Caco-2 (cell line): ENCODE measurements around the gene TRO. TPM values are rescaled to one million over a fixed set of nuclear protein-coding genes. Genes with fewer than 3 reads are reported as not detected.

ENCODE experiments used
- BruUV-seq: library from RNA; stranded (reverse); fragments of 400-500 nt; replicated peaks from 2 replicates; lab custom pipeline; 2021; lab: Mats Ljungman, UMichigan
- CTCF ChIA-PET: fragments of 300-600 bp; sonication (Branson Sonifier 250); formaldehyde crosslinking; loops from one replicate; lab custom pipeline; 2022; ENCODE audit warnings: antibody characterized with exemption; lab: Charles Lee
- POLR2A ChIA-PET: fragments of 300-600 bp; sonication (Branson Sonifier 250); formaldehyde crosslinking; loops from one replicate; lab custom pipeline; 2022; ENCODE audit warnings: antibody characterized with exemption; lab: Charles Lee
- DNase-seq, 2 experiments: peaks; one replicate each; pipeline versions ENCODE4 v3.0.0 to v3.0.0-alpha.2; 2020 to 2022
- H3K27me3 ChIP-seq: replicated peaks from 2 replicates; pipeline ENCODE4 v1.6.0; 2011; ENCODE audit warnings: low read length; ENCODE audit not compliant: control insufficient read depth, insufficient read depth
- H3K36me3 ChIP-seq: 2 replicates; pipeline ENCODE4 v1.5.1; 2011; ENCODE audit warnings: low read length; ENCODE audit not compliant: control insufficient read depth, insufficient read depth
- H3K4me1 ChIP-seq: fragments of 250-450 bp; sonication (Bioruptor Pico); 2 replicates; pipeline ENCODE4 v1.5.1; 2020; ENCODE audit warnings: mild to moderate bottlenecking
- H3K4me3 ChIP-seq: 2 replicates; pipeline ENCODE4 v1.5.1; 2011; ENCODE audit warnings: low read depth, mild to moderate bottlenecking, control low read depth, low read length
- H3K9me3 ChIP-seq: fragments of 250-450 bp; sonication (Bioruptor Pico); 2 replicates; pipeline ENCODE4 v1.5.1; 2020; ENCODE audit warnings: mild to moderate bottlenecking, moderate library complexity
- H3K27ac Mint-ChIP-seq: one replicate; pipeline ENCODE4 v1.8.0; 2022; ENCODE audit warnings: mixed read lengths; ENCODE audit not compliant: unreplicated experiment
- H3K27me3 Mint-ChIP-seq: one replicate; pipeline ENCODE4 v1.8.0; 2022; ENCODE audit warnings: mixed read lengths; ENCODE audit not compliant: insufficient read depth, unreplicated experiment
- H3K36me3 Mint-ChIP-seq: one replicate; pipeline ENCODE4 v1.8.0; 2022; ENCODE audit warnings: mild to moderate bottlenecking, mixed read lengths; ENCODE audit not compliant: insufficient read depth, unreplicated experiment
- H3K4me1 Mint-ChIP-seq: one replicate; pipeline ENCODE4 v1.8.0; 2022; ENCODE audit warnings: low read depth, mixed read lengths; ENCODE audit not compliant: unreplicated experiment
- H3K4me3 Mint-ChIP-seq: one replicate; pipeline ENCODE4 v1.8.0; 2022; ENCODE audit warnings: mild to moderate bottlenecking, moderate library complexity, mixed read lengths; ENCODE audit not compliant: unreplicated experiment
- H3K9me3 Mint-ChIP-seq: one replicate; pipeline ENCODE4 v1.8.0; 2022; ENCODE audit warnings: mixed read lengths; ENCODE audit not compliant: unreplicated experiment
- intact Hi-C: fragments of 100-400 bp; cut with micrococcal nuclease; formaldehyde crosslinking; loops from one replicate; pipeline ENCODE4 v1.10.0; 2022; ENCODE audit not compliant: unreplicated experiment
- total RNA-seq: library from RNA; stranded (reverse); gene quantifications from 2 replicates; pipeline ENCODE4 v1.2.3, GENCODE V29; 2022
- TF ChIP-seq, protein P1 (sequence below), 2 experiments: fragments of 200-600 bp in 1 of 2; IDR thresholded peaks; 1 replicate in 1 of 2; 2 replicates in 1 of 2; pipeline versions ENCODE4 v1.5.1 to v1.8.0; 2011 to 2022; ENCODE audit warnings: antibody characterized with exemption in 1 of 2, control low read depth in 1 of 2, inconsistent platforms in 1 of 2, low read depth in 1 of 2, low read length in 1 of 2, mild to moderate bottlenecking in 1 of 2, moderate library complexity in 1 of 2; ENCODE audit not compliant: insufficient read depth in 1 of 2, severe bottlenecking in 1 of 2, unreplicated experiment in 1 of 2

The TRO gene
- total RNA-seq, 1 experiment from 2014 or later, result not detected

DNA sequence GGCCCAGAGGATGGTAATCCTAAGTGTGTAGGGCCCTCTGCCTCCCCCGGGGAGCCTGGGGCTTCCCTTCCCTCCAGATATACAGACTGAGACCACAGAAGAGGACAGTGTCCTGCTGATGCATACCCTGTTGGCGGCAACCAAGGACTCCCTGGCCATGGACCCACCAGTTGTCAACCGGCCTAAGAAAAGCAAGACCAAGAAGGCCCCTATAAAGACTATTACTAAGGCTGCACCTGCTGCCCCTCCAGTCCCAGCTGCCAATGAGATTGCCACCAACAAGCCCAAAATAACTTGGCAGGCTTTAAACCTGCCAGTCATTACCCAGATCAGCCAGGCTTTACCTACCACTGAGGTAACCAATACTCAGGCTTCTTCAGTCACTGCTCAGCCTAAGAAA lies 1.9 kb downstream of the TRO start:
- peaks cover 10% of the 10 kb centered on the region for H3K9me3 Mint-ChIP-seq
- Histone ChIP-seq H3K9me3 (no peaks in the 10 kb centered on the region), H3K36me3 (no peaks in the 10 kb centered on the region), H3K27me3 (no peaks in the 10 kb centered on the region), H3K4me1 (no peaks in the 10 kb centered on the region), H3K4me3 (no peak overlapping the region)
- POLR2A ChIA-PET, result no interaction called here
- H3K27ac Mint-ChIP-seq, result no peak overlapping the region
- no peaks in the 10 kb centered on the region for H3K4me1 Mint-ChIP-seq
- TF ChIP-seq, protein P1, sequence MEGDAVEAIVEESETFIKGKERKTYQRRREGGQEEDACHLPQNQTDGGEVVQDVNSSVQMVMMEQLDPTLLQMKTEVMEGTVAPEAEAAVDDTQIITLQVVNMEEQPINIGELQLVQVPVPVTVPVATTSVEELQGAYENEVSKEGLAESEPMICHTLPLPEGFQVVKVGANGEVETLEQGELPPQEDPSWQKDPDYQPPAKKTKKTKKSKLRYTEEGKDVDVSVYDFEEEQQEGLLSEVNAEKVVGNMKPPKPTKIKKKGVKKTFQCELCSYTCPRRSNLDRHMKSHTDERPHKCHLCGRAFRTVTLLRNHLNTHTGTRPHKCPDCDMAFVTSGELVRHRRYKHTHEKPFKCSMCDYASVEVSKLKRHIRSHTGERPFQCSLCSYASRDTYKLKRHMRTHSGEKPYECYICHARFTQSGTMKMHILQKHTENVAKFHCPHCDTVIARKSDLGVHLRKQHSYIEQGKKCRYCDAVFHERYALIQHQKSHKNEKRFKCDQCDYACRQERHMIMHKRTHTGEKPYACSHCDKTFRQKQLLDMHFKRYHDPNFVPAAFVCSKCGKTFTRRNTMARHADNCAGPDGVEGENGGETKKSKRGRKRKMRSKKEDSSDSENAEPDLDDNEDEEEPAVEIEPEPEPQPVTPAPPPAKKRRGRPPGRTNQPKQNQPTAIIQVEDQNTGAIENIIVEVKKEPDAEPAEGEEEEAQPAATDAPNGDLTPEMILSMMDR (IDR thresholded peaks at IDR 0.05; ENCODE audit: insufficient read depth in 1 of 2, low read depth in 1 of 2, low read length in 1 of 2, severe bottlenecking in 1 of 2, unreplicated experiment in 1 of 2), result no peak
- no peak overlapping the region for H3K4me3 Mint-ChIP-seq
- H3K27me3 Mint-ChIP-seq, result peaks cover 7% of the 10 kb centered on the region
- no peak for DNase-seq
- BruUV-seq, result no TSS peak
- H3K36me3 Mint-ChIP-seq, result no peaks in the 10 kb centered on the region
- intact Hi-C loops, result no loop called here
- CTCF ChIA-PET, result no interaction called here

DNA sequence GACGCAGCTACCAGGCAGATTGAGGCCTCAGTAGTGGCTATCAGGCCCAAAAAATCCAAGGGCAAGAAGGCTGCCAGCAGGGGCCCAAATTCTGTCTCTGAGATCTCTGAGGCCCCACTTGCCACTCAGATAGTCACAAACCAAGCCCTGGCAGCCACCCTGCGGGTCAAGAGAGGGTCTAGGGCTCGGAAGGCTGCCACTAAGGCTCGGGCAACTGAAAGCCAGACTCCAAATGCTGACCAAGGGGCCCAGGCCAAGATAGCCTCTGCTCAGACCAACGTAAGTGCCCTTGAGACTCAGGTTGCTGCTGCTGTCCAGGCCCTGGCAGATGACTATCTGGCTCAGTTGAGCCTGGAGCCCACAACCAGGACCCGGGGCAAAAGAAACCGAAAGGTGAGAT lies 2.8 kb downstream of the TRO start:
- Histone ChIP-seq H3K9me3 (no peaks in the 10 kb centered on the region), H3K27me3 (no peaks in the 10 kb centered on the region), H3K36me3 (no peaks in the 10 kb centered on the region), H3K4me1 (no peaks in the 10 kb centered on the region), H3K4me3 (no peak overlapping the region)
- Mint-ChIP-seq H3K27ac (no peak overlapping the region), H3K9me3 (peaks cover 10% of the 10 kb centered on the region), H3K36me3 (no peaks in the 10 kb centered on the region), H3K4me3 (no peak overlapping the region), H3K4me1 (no peaks in the 10 kb centered on the region), H3K27me3 (peaks cover 7% of the 10 kb centered on the region)
- DNase-seq, result no peak
- no TSS peak for BruUV-seq
- intact Hi-C loops, result no loop called here
- TF ChIP-seq, protein P1 (IDR thresholded peaks at IDR 0.05; ENCODE audit: insufficient read depth in 1 of 2, low read depth in 1 of 2, low read length in 1 of 2, severe bottlenecking in 1 of 2, unreplicated experiment in 1 of 2), result no peak
- ChIA-PET POLR2A (no interaction called here), CTCF (no interaction called here)

DNA sequence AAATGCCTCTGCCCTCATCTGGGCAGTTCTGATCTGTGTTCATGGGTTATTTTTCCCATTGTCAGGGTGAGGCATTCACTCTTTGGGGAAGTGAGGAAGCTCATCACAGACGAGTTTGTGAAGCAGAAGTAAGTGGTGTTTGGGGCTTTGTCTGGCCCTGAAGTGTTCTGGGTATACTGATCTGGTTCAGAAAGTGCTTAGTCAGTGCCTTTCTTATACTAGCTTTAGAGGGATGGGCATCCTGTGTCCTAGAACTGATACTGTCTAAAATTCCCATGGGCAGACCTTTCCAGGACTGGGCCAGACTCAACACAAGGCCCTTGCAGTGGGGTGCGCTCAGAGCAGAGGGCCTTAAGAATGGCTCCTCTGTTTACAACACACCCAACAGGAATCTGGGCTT lies 6.4 kb downstream of the TRO start:
- Histone ChIP-seq H3K27me3 (no peaks in the 10 kb centered on the region), H3K4me3 (no peak overlapping the region), H3K36me3 (no peaks in the 10 kb centered on the region), H3K9me3 (no peaks in the 10 kb centered on the region), H3K4me1 (no peaks in the 10 kb centered on the region)
- Mint-ChIP-seq H3K27me3 (no peaks in the 10 kb centered on the region), H3K4me1 (no peaks in the 10 kb centered on the region), H3K9me3 (no peaks in the 10 kb centered on the region), H3K36me3 (no peaks in the 10 kb centered on the region), H3K27ac (no peak overlapping the region), H3K4me3 (no peak overlapping the region)
- POLR2A ChIA-PET, result no interaction called here
- intact Hi-C loops, result no loop called here
- no peak for DNase-seq
- CTCF ChIA-PET, result no interaction called here
- TF ChIP-seq, protein P1 (IDR thresholded peaks at IDR 0.05; ENCODE audit: insufficient read depth in 1 of 2, low read depth in 1 of 2, low read length in 1 of 2, severe bottlenecking in 1 of 2, unreplicated experiment in 1 of 2), result no peak
- BruUV-seq, result no TSS peak
